BE2C (cell line): Measurements from ENCODE around the gene GASK1A.

ENCODE experiments used
- DNase-seq: peaks from one replicate; pipeline ENCODE4 v3.0.0-alpha.2; 2020
- H3K27me3 ChIP-seq: fragments of 250-450 bp; sonication (Bioruptor Pico); 2 replicates; pipeline ENCODE4 v1.5.1; 2020; ENCODE audit warnings: mild to moderate bottlenecking
- H3K36me3 ChIP-seq: fragments of 250-450 bp; sonication (Bioruptor Pico); 2 replicates; pipeline ENCODE4 v1.5.1; 2020; ENCODE audit warnings: mild to moderate bottlenecking
- H3K4me1 ChIP-seq: fragments of 250-450 bp; sonication (Bioruptor Pico); 2 replicates; pipeline ENCODE4 v1.5.1; 2020
- H3K4me3 ChIP-seq: 2 replicates; pipeline ENCODE4 v1.5.1; 2011; ENCODE audit warnings: low read depth, low read length
- H3K9me3 ChIP-seq: fragments of 250-450 bp; sonication (Bioruptor Pico); 2 replicates; pipeline ENCODE4 v1.5.1; 2020
- TF ChIP-seq, protein P1 (sequence below): IDR thresholded peaks from 2 replicates; pipeline ENCODE4 v1.5.1; 2012; ENCODE audit warnings: mild to moderate bottlenecking, low read depth, low read length

GASK1A gene

DNA sequence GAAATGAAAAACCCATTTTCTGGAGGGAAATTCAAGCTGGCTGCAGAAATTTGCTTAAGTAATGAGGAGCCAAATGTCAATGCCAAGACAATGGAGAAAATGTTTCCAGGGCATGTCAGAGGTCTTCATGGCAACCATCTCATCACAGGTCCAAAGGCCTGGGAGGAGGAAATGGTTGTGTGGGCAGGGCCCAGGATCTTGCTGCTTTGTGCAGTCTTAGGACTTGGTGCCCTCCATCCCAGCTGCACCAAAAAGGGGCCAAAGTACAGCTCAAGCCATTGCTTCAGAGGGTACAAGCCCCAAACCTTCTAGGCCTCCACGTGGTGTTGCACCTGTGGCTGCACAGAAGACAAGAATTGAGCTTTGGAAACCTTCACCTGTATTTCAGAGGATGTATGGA lies 67.5 kb downstream of the GASK1A start:
- Histone ChIP-seq H3K36me3 (no peaks in the 10 kb centered on the region), H3K4me1 (no peaks in the 10 kb centered on the region), H3K9me3 (no peaks in the 10 kb centered on the region), H3K27me3 (no peaks in the 10 kb centered on the region), H3K4me3 (no peak overlapping the region)
- DNase-seq: no peak
- TF ChIP-seq, protein P1, sequence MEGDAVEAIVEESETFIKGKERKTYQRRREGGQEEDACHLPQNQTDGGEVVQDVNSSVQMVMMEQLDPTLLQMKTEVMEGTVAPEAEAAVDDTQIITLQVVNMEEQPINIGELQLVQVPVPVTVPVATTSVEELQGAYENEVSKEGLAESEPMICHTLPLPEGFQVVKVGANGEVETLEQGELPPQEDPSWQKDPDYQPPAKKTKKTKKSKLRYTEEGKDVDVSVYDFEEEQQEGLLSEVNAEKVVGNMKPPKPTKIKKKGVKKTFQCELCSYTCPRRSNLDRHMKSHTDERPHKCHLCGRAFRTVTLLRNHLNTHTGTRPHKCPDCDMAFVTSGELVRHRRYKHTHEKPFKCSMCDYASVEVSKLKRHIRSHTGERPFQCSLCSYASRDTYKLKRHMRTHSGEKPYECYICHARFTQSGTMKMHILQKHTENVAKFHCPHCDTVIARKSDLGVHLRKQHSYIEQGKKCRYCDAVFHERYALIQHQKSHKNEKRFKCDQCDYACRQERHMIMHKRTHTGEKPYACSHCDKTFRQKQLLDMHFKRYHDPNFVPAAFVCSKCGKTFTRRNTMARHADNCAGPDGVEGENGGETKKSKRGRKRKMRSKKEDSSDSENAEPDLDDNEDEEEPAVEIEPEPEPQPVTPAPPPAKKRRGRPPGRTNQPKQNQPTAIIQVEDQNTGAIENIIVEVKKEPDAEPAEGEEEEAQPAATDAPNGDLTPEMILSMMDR: no peak

DNA sequence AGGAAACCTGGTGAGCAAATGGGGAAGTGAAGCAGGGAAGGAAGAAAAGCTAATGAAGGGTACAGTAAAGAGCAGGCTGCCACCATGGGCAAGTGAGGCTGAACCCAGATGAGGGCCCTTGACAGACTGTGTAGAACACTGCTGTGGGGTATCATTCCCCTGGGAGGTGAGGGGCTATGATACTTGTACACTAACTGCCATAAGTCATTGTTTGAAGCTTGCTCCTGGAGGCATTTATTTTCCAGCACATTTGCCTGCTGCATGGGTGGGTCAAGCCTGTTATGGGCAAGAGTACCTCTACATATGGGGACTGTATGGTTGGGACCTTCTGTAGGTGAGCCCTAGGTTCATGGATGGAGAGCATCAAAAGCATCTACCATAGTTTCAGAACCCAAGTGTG lies 69.4 kb downstream of the GASK1A start:
- DNase-seq: no peak
- TF ChIP-seq, protein P1: no peak
- Histone ChIP-seq H3K9me3 (no peaks in the 10 kb centered on the region), H3K4me1 (no peaks in the 10 kb centered on the region), H3K36me3 (no peaks in the 10 kb centered on the region), H3K4me3 (no peak overlapping the region), H3K27me3 (no peaks in the 10 kb centered on the region)

DNA sequence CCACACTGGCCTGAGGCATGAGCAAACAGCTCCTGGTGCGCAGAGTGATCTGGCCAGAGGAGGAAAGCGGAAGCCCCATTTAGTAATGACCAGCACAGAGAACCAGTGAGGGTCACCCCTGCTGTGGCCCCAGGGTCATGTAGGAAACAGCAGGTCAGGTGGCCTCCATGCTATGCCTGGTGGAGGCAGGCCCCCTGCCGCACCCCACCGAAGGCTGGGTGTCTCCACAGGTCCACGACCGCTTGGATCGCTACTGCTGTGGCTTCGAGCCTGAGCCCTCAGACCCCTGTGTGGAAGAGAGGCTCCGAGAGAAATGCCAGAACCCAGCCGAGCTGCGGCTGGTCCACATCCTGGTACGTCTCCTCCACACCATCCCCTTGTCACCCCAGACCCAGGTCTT lies 74.2 kb downstream of the GASK1A start:
- no peaks in the 10 kb centered on the region for H3K4me1 ChIP-seq
- no peaks in the 10 kb centered on the region for H3K36me3 ChIP-seq
- H3K4me3 ChIP-seq: no peak overlapping the region
- H3K27me3 ChIP-seq: no peaks in the 10 kb centered on the region
- TF ChIP-seq, protein P1: no peak
- H3K9me3 ChIP-seq: no peaks in the 10 kb centered on the region
- DNase-seq: no peak

DNA sequence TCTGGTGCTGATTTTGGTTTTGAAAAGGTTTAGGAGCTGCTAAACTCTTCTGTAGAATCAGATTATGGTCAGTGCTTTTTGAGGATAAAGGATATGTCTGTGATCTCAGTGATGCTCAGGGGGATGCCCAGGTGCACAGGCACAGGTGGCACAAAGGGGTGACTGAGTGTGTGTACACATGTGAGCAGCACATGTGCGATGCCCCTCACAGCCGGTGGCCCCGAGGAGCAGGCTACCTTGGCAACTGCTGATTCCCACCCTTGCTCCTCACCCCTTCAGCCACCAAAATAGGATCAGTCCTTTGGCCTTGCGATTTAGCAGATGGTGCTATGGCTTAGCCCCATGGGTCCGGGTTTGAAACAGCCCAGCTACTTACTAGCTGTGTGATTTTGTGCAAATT lies 75.6 kb downstream of the GASK1A start:
- no peaks in the 10 kb centered on the region for H3K27me3 ChIP-seq
- no peak for DNase-seq
- no peaks in the 10 kb centered on the region for H3K4me1 ChIP-seq
- H3K4me3 ChIP-seq: no peak overlapping the region
- no peaks in the 10 kb centered on the region for H3K9me3 ChIP-seq
- TF ChIP-seq, protein P1: no peak
- no peaks in the 10 kb centered on the region for H3K36me3 ChIP-seq

DNA sequence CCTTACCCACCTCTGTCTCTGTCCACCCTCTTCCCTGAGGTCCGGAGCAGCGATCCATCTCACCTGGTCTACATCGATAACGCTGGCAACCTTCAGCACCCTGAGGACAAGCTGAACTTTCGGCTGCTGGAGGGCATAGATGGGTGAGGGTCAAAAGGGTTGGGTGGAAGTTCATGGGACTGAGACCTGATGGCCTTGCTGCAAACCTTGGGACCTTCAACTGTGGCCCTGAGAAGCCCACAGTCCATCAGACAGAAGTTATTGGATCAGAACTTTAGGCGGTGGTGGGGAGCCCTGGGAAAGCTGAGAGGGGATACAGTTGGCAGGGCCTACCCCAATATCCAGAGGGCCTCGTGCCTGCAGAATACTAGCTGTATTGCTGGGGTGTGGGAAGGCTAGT lies 76.3 kb downstream of the GASK1A start:
- Histone ChIP-seq H3K27me3 (no peaks in the 10 kb centered on the region), H3K9me3 (no peaks in the 10 kb centered on the region), H3K36me3 (no peaks in the 10 kb centered on the region), H3K4me3 (no peak overlapping the region), H3K4me1 (no peaks in the 10 kb centered on the region)
- no peak for DNase-seq
- TF ChIP-seq, protein P1: no peak

DNA sequence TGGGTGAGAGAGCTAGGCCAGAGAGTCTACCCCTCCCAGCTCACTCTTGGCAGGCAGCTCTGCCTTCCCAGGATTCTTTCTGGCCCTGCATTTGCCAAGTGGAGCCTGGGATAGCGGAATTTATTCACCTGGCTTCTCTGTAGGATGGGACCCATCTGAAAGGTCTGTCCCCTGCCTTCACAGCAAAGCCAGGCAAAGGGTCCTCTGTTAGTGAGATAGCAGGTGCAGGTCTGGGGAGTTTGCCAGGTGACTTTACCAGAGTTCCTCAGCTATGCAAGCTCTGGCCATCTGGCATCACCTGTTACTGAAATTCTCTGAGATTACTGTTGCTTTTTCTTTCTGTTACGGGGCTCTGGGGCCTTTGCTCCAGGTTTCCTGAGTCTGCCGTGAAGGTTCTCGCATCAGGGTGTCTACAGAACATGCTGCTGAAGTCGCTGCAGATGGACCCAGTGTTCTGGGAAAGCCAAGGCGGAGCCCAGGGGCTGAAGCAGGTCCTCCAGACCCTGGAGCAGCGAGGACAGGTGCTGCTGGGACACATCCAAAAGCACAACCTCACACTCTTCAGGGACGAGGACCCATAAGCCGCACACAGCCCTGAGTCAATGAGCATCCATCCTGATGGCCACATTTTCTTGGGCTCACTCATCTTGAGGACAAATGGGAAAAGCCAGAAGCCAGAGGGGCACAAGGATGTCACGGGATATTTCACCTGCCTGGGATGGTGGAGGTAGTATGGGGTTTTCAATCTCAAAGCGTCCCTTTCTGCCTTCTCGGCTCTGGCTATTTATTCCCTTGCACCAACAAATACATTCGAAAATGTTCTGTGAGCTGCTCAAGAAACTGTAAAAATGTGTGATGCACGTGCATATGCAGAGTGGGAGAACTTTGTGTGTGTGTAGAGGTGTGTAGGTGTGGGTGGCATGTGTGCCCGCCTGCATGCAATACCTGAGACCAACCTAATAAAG lies 77.0 kb downstream of the GASK1A start:
- Histone ChIP-seq H3K4me1 (no peaks in the 10 kb centered on the region), H3K9me3 (no peaks in the 10 kb centered on the region), H3K4me3 (no peak overlapping the region), H3K27me3 (no peaks in the 10 kb centered on the region), H3K36me3 (no peaks in the 10 kb centered on the region)
- DNase-seq: no peak
- TF ChIP-seq, protein P1: no peak
